HEK293T (cell line): Measurements from ENCODE around the gene PHF8.

Experiments
- BHLHE40 ChIP-seq: fragments of 450-650 bp; IDR thresholded peaks from 2 replicates; pipeline ENCODE4 v1.6.1; 2016; ENCODE audit warnings: mild to moderate bottlenecking, moderate library complexity, borderline replicate concordance
- FOXM1 ChIP-seq: fragments of 450-650 bp; IDR thresholded peaks from 2 replicates; pipeline ENCODE4 v1.6.1; 2017; ENCODE audit warnings: mild to moderate bottlenecking, borderline replicate concordance
- HDGF ChIP-seq: fragments of 450-650 bp; IDR thresholded peaks from 2 replicates; pipeline ENCODE4 v1.6.1; 2017; ENCODE audit warnings: antibody characterized with exemption, borderline replicate concordance
- NFRKB ChIP-seq: fragments of 450-650 bp; IDR thresholded peaks from 2 replicates; pipeline ENCODE4 v1.6.1; 2016; ENCODE audit warnings: mild to moderate bottlenecking, moderate library complexity
- SP1 ChIP-seq: fragments of 450-650 bp; IDR thresholded peaks from 2 replicates; pipeline ENCODE4 v1.6.1; 2017
- SUZ12 ChIP-seq: fragments of 450-650 bp; IDR thresholded peaks from 2 replicates; pipeline ENCODE4 v1.6.1; 2016; ENCODE audit warnings: mild to moderate bottlenecking

DNA sequence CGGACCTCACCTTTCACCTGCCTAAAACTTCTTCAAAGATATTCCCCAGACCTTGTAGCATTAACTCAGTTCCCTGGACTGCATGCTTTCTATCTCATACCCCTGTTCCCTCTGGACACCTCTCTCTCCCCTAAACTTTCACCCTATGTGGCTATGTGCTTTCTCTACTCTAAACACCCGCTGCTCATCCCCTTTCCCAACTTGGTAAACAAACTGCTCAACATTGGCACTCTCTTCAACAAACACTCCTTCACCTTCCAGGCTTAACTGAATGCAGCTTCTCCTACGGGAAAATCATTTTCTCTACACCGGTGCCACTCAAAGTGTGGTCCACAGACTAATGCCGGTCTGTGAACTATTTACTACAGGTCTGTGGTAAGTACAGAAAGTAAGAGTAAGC is 19.9 kb downstream of the PHF8 start:
- TF ChIP-seq FOXM1 (no peak), BHLHE40 (no peak), SP1 (no peak), HDGF (no peak), NFRKB (no peak), SUZ12 (no peak)
